HepG2 (cell line): Measurements from ENCODE around the gene PDYN. TPM values are rescaled to one million over a fixed set of nuclear protein-coding genes. Genes with fewer than 3 reads are reported as not detected.
A peak's percentile ranks its signal among the peaks of the same experiment; 100 is the strongest.

Experiments
- ADNP ChIP-seq: sonication (generic); formaldehyde crosslinking; IDR thresholded peaks from 2 replicates; pipeline ENCODE4 v1.4.0; 2020; ENCODE audit warnings: missing genetic modification reagents
- GZF1 ChIP-seq: sonication (generic); formaldehyde crosslinking; IDR thresholded peaks from 2 replicates; pipeline ENCODE4 v1.5.1; 2020; ENCODE audit warnings: mild to moderate bottlenecking, missing genetic modification reagents
- KAT7 ChIP-seq: IDR thresholded peaks from 2 replicates; pipeline ENCODE4 v1.6.1; 2018; ENCODE audit warnings: borderline replicate concordance, missing compliant biosample characterization
- MXD4 ChIP-seq: IDR thresholded peaks from 2 replicates; pipeline ENCODE4 v1.6.1; 2016; ENCODE audit warnings: mild to moderate bottlenecking, missing biosample characterization, missing genetic modification reagents
- NR2F1 ChIP-seq, 2 experiments: fragments of 450-650 bp in 1 of 2; formaldehyde crosslinking in 1 of 2; IDR thresholded peaks; 2 replicates each; pipeline versions ENCODE4 v1.5.0 to v1.6.1; 2016 to 2020; ENCODE audit warnings: mild to moderate bottlenecking in 1 of 2, missing compliant biosample characterization in 1 of 2, missing genetic modification reagents in 1 of 2, moderate library complexity in 1 of 2
- RELA ChIP-seq: sonication (generic); formaldehyde crosslinking; IDR thresholded peaks from 2 replicates; pipeline ENCODE4 v1.4.0; 2020; ENCODE audit warnings: missing genetic modification reagents
- SMARCE1 ChIP-seq: fragments of 450-650 bp; IDR thresholded peaks from 2 replicates; pipeline ENCODE4 v1.6.1; 2017; ENCODE audit warnings: borderline replicate concordance
- ZKSCAN5 ChIP-seq: sonication (generic); formaldehyde crosslinking; IDR thresholded peaks from 2 replicates; pipeline ENCODE4 v1.5.1; 2020; ENCODE audit warnings: mild to moderate bottlenecking, missing genetic modification reagents
- ZNF232 ChIP-seq: sonication (generic); formaldehyde crosslinking; IDR thresholded peaks from 2 replicates; pipeline ENCODE4 v1.4.0; 2020; ENCODE audit warnings: missing genetic modification reagents, borderline replicate concordance
- polyA plus RNA-seq, 8 experiments: library from polyadenylated mRNA; depleted of rRNA in 3 of 8; stranded (reverse) in 7 of 8; unstranded in 1 of 8; fragments of >200 nt; fragmentation: Illumina TruSeq in 4 of 8; extraction: Trizol in 4 of 8; gene quantifications; 2 replicates each; pipeline versions ENCODE4 v1.2.1 to v1.2.3, GENCODE V29; 2011 to 2016; ENCODE audit warnings: low read depth in 4 of 8, missing spikeins in 1 of 8, mixed read lengths in 1 of 8; ENCODE audit not compliant: insufficient read depth in 1 of 8
- total RNA-seq, 5 experiments: library from RNA; depleted of rRNA; stranded (reverse); fragments of >200 nt; fragmentation: Illumina TruSeq; extraction: Trizol; gene quantifications; 2 replicates each; pipeline ENCODE4 v1.2.3, GENCODE V29; 2016; ENCODE audit warnings: low read depth in 1 of 5
- TF ChIP-seq, protein P1 (sequence below): sonication (generic); formaldehyde crosslinking; IDR thresholded peaks from one replicate; pipeline ENCODE4 v1.5.1; 2020; ENCODE audit warnings: mild to moderate bottlenecking, missing genetic modification reagents; ENCODE audit errors: not compliant biosample characterization
- TF ChIP-seq, protein P2 (sequence below): sonication (generic); formaldehyde crosslinking; IDR thresholded peaks from 2 replicates; pipeline ENCODE4 v1.5.1; 2020; ENCODE audit warnings: mild to moderate bottlenecking, missing genetic modification reagents
- TF ChIP-seq, protein P3 (sequence below): sonication (generic); formaldehyde crosslinking; IDR thresholded peaks from 2 replicates; pipeline ENCODE4 v1.4.0; 2020; ENCODE audit warnings: missing genetic modification reagents
- TF ChIP-seq, protein P4 (sequence below): sonication (generic); formaldehyde crosslinking; IDR thresholded peaks from 2 replicates; pipeline ENCODE4 v1.8.1; 2023; ENCODE audit warnings: mild to moderate bottlenecking, missing genetic modification reagents, borderline replicate concordance

PDYN gene
- total and polyA plus RNA-seq, 2 of the 13 experiments (the other 11 are each of a cell fraction or from before 2014, with no cell fraction given), result not detected

DNA sequence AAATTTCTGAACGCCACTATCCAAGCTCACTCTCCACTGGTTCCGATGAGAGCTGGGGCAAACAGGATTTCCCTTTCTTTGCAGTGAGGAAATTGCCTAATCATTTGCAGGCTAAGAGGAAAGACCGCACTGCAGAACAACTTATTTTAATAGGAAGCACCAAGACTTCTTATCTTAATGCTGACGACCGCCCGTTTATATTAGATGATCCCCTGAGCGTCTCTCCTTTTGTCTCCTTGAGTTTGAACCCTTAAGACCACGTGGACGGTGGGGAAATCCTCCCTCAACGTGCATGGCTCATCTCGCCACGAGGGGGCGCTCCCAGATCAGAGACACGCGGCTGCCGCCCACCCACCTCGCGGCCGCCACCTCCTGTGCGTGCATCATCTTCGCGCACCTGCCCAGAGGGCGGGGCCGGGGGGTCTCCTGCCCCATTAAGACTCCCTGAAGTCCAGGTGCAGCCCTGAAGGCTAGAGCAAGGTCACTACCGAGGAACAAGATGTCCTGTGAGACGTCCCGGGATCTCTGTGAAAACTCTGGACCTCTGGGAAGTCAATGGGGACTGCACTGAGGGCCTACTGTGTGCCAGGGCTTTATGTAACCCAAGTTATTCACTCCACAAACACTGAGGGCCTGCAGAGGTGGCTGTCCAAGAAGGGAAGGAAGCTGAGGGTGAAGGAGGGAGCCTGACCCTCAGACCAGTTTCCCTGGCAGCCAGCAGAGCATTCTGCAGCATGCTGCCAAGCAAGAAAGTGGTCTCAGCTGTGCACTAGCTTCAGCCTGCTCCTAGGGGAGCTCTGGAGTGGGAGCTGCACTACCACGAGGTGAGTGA lies 28.1 kb downstream of the PDYN start (continued):
- TF ChIP-seq, protein P1, sequence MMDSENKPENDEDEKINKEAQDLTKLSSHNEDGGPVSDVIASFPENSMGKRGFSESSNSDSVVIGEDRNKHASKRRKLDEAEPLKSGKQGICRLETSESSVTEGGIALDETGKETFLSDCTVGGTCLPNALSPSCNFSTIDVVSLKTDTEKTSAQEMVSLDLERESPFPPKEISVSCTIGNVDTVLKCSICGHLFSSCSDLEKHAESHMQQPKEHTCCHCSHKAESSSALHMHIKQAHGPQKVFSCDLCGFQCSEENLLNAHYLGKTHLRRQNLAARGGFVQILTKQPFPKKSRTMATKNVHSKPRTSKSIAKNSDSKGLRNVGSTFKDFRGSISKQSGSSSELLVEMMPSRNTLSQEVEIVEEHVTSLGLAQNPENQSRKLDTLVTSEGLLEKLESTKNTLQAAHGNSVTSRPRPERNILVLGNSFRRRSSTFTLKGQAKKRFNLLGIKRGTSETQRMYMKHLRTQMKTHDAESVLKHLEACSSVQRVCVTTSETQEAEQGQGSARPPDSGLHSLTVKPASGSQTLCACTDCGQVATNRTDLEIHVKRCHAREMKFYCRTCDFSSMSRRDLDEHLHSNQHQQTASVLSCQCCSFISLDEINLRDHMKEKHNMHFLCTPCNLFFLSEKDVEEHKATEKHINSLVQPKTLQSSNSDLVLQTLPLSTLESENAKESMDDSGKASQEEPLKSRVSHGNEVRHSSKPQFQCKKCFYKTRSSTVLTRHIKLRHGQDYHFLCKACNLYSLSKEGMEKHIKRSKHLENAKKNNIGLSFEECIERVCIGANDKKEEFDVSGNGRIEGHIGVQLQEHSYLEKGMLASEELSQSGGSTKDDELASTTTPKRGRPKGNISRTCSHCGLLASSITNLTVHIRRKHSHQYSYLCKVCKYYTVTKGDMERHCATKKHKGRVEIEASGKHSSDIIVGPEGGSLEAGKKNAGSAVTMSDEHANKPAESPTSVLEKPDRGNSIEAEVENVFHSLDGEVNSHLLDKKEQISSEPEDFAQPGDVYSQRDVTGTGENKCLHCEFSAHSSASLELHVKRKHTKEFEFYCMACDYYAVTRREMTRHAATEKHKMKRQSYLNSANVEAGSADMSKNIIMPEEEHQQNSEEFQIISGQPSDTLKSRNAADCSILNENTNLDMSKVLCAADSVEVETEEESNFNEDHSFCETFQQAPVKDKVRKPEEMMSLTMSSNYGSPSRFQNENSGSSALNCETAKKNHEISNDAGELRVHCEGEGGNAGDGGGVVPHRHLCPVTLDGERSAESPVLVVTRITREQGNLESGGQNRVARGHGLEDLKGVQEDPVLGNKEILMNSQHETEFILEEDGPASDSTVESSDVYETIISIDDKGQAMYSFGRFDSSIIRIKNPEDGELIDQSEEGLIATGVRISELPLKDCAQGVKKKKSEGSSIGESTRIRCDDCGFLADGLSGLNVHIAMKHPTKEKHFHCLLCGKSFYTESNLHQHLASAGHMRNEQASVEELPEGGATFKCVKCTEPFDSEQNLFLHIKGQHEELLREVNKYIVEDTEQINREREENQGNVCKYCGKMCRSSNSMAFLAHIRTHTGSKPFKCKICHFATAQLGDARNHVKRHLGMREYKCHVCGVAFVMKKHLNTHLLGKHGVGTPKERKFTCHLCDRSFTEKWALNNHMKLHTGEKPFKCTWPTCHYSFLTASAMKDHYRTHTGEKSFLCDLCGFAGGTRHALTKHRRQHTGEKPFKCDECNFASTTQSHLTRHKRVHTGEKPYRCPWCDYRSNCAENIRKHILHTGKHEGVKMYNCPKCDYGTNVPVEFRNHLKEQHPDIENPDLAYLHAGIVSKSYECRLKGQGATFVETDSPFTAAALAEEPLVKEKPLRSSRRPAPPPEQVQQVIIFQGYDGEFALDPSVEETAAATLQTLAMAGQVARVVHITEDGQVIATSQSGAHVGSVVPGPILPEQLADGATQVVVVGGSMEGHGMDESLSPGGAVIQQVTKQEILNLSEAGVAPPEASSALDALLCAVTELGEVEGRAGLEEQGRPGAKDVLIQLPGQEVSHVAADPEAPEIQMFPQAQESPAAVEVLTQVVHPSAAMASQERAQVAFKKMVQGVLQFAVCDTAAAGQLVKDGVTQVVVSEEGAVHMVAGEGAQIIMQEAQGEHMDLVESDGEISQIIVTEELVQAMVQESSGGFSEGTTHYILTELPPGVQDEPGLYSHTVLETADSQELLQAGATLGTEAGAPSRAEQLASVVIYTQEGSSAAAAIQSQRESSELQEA (CRISPR knock-in tag), result no peak
- TF ChIP-seq, protein P2, sequence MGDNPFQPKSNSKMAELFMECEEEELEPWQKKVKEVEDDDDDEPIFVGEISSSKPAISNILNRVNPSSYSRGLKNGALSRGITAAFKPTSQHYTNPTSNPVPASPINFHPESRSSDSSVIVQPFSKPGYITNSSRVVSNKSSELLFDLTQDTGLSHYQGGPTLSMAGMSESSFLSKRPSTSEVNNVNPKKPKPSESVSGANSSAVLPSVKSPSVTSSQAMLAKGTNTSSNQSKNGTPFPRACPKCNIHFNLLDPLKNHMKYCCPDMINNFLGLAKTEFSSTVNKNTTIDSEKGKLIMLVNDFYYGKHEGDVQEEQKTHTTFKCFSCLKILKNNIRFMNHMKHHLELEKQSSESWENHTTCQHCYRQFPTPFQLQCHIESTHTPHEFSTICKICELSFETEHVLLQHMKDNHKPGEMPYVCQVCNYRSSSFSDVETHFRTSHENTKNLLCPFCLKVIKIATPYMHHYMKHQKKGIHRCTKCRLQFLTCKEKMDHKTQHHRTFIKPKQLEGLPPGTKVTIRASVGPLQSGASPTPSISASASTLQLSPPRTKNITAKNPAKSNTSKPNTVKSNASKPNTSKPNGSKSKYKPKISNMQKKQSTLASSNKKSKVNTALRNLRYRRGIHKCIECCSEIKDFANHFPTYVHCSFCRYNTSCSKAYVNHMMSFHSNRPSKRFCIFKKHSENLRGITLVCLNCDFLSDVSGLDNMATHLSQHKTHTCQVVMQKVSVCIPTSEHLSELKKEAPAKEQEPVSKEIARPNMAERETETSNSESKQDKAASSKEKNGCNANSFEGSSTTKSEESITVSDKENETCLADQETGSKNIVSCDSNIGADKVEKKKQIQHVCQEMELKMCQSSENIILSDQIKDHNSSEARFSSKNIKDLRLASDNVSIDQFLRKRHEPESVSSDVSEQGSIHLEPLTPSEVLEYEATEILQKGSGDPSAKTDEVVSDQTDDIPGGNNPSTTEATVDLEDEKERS (CRISPR knock-in tag), result no peak
- TF ChIP-seq KAT7 (no peak), ZNF232 (no peak), GZF1 (CRISPR knock-in tag) (no peak), MXD4 (CRISPR knock-in tag) (peak; percentile 43; the same call in 1 of the 2 replicates), NR2F1 (CRISPR knock-in tag; IDR thresholded peaks at IDR 0.05) (no peak), ZKSCAN5 (no peak), RELA (CRISPR knock-in tag) (peak; percentile 70; the same call in 1 of the 2 replicates), SMARCE1 (no peak), ADNP (no peak)
- TF ChIP-seq, protein P3, sequence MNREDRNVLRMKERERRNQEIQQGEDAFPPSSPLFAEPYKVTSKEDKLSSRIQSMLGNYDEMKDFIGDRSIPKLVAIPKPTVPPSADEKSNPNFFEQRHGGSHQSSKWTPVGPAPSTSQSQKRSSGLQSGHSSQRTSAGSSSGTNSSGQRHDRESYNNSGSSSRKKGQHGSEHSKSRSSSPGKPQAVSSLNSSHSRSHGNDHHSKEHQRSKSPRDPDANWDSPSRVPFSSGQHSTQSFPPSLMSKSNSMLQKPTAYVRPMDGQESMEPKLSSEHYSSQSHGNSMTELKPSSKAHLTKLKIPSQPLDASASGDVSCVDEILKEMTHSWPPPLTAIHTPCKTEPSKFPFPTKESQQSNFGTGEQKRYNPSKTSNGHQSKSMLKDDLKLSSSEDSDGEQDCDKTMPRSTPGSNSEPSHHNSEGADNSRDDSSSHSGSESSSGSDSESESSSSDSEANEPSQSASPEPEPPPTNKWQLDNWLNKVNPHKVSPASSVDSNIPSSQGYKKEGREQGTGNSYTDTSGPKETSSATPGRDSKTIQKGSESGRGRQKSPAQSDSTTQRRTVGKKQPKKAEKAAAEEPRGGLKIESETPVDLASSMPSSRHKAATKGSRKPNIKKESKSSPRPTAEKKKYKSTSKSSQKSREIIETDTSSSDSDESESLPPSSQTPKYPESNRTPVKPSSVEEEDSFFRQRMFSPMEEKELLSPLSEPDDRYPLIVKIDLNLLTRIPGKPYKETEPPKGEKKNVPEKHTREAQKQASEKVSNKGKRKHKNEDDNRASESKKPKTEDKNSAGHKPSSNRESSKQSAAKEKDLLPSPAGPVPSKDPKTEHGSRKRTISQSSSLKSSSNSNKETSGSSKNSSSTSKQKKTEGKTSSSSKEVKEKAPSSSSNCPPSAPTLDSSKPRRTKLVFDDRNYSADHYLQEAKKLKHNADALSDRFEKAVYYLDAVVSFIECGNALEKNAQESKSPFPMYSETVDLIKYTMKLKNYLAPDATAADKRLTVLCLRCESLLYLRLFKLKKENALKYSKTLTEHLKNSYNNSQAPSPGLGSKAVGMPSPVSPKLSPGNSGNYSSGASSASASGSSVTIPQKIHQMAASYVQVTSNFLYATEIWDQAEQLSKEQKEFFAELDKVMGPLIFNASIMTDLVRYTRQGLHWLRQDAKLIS (CRISPR knock-in tag), result no peak
- TF ChIP-seq, protein P4, sequence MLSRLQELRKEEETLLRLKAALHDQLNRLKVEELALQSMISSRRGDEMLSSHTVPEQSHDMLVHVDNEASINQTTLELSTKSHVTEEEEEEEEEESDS (CRISPR knock-in tag), result no peak
